HG02885 (cell line): ENCODE results near the gene DUSP7.

Experiments
- ATAC-seq: cut with Tn5 transposase; IDR thresholded peaks from one replicate; pipeline ENCODE4 v1.9.1; 2021; ENCODE audit warnings: mild to moderate bottlenecking; ENCODE audit not compliant: unreplicated experiment, poor library complexity

The DUSP7 gene

DNA sequence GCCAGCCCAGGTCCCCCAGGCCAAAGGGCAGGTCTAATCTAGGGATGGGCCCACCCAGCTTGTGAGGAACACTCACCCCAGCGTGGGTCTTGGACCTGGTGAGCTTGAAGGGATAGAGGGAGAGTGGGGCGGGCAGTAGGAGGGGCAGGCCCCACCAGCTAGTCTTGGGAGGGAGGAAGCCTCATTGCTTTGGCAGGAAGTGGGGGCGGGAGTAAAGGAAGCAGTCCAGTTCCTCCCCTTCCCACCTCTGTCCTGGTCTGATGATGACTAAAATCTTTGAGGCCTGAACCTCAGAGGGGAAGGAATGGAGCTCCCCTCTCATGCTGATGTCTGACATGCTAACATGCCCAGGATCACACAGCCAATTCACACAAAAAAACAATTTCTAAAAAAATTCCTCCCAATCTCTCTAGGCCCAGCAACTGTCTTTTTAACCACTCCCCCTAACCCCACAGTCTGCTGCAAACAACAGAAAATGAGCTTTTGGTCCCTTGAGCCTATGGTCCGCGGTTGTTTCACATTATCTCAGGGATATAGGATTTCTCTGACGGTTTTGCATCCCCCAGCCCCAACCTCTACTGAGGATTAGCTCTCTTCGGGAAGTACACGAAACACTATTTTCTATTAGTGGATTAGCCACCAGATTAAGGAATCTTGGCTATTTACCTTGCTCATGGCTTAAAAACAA is 30.7 kb upstream of the DUSP7 start:
- ATAC-seq: no peak

DNA sequence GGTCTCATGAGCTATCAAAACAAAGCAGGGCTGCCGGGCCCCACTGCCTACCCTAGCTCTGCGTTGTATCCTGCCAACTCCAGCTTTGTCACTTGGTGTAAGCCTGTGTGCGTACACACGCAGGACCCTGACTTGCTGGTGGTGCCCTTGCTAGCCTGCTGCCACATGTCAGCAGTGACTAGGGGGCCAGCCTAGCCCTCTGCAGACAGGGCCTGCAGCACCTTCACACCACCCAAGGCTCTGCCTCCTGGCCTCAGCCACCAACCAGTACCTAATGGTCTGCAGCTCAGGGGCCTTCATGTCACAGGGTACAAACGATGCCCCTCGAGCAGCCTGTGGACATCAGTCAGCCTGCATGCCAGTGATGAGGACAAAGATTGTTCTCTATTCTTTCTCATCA is 30.1 kb upstream of the DUSP7 start:
- ATAC-seq: no peak

DNA sequence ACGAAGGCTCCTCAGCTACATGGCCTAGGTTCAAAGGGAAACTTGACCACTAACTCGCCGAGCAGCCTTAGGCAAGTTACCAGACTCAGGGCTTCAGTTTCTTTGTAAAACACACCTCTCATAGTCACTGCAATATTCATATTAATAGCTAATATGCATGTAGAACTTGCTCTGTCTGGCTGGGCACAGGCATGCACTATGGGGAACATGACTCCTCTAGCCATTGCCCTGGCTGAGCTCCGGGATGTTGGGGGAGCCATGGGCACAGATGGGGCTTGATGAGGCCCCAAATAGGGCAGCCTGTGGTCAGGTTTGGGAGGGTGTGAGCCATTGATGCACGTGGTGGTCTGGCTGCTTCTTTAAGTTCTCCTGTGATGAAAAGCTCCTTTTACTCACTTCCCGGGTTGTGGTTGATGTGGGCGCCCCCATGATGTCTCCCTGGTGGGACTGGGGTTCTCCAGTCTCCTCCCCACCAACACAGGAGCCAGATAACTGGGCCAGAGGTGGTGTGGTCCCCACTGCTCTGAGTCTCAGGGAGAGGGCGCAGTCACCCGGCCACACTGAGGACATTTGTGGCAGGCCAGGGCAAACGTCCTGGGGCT is 29.4 kb upstream of the DUSP7 start:
- ATAC-seq: no peak

DNA sequence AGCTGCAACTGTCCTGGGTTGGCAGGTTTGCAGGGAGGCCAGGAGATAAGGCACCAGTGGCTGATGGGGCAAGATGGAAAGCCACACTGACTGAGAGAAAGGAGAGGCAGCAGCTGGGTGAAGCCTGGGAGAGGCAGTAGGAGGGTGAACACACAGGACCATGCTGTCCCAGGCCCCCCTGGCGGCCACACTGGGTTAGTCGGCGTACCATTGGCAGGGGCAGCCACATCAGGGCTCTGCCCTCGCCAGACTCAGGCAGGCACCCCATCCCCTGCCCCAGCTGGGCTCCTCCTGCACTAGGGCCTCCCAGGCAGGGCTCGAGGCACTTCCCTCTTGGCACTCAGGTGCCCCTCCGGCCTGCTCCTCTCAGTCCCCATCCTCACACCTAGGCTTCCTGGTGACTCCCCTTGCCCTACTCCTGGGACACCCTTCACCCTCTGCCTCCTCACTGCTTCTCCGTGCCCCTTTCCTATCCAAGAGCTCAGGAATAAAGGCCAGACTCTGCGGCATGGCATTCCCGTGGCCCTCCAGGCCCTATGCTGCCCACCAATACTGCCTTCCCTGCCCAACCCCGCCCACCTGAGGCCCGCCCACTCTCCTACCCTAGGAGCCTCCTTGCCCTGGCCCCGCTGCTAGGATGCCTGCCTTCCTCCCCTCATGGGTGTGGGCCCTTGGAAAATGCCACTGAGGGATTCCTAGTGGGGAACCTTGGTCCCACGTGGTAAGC is 28.7 kb upstream of the DUSP7 start:
- no peak for ATAC-seq

DNA sequence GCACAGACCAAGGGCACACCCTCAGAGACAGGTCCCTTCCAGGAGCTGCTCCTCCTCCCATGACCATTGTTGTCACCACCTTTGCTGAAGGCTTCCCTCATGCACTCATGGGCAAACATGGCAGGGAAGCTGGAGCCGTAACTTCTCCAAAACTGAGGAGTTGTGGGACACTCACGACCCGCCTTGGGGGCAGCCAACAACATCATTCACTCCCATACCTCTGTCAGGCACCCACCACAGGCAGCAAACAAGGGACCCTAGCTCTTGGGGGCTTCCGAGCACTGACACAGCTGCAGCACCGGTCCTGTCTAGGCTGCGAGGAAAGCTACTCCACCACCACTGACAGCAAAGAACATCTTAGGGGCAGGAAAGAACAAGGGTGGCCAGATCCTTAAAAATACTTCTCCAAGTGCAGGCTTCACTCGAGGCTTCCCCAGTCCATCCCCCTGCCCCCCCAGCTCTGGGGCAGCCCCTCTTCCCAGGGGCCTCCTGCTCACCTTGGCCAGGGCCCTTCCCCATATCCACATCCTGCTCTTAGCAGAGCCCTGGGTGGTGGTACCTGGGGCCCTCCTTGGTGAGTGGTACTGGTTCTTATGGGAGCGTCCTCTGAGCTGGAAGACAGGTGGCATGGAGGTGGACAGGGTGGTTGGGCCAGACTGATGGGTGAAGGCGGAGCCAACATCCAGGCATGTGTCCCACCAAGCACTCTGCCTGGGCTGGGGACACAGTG is 28.0 kb upstream of the DUSP7 start:
- ATAC-seq: no peak

DNA sequence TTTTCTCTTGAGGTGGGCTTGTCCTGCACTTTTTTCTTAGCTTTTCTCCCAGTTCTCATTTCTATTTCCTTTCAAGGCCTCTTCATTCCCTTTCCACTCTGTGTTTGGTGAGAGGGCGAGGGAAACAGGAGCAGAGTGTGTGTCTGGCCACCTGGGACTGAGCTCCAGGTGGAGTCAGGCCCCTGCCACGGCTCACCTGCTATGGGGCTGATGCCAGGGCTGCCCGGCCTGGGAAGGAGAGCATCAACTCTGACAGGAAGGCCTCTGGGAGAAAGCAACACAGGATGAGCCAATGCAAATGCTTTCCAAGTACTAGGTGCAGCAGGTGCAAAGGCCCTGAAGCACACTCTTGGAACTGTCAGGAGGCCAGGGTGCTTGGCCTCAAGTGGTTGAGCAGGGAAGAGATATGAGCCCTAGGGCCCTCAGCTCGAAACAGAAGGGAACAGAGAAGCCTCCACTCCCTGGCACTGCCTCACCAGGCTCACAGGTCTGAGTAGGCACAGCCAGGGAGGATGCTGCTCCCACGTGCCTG is 27.3 kb upstream of the DUSP7 start:
- ATAC-seq: no peak

DNA sequence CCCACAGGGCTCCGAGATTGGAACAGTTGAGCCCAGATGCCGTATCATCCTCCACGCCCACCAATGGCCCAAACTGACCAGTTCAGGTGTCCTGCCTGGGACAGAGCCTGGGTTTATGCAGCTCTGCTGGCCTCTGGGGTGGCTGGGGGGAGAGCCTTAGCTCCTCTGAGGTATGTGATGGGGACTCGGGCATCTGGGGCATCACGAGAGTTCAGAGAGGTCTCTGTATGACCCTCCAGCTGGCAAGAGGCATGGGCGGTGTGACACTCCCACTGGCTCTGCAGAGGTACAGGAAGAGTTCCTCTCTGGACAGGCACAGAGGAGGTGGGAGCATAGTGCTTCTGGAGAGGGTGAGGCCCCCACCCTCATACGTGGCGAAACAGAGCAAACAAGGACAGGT is 26.6 kb upstream of the DUSP7 start:
- no peak for ATAC-seq

DNA sequence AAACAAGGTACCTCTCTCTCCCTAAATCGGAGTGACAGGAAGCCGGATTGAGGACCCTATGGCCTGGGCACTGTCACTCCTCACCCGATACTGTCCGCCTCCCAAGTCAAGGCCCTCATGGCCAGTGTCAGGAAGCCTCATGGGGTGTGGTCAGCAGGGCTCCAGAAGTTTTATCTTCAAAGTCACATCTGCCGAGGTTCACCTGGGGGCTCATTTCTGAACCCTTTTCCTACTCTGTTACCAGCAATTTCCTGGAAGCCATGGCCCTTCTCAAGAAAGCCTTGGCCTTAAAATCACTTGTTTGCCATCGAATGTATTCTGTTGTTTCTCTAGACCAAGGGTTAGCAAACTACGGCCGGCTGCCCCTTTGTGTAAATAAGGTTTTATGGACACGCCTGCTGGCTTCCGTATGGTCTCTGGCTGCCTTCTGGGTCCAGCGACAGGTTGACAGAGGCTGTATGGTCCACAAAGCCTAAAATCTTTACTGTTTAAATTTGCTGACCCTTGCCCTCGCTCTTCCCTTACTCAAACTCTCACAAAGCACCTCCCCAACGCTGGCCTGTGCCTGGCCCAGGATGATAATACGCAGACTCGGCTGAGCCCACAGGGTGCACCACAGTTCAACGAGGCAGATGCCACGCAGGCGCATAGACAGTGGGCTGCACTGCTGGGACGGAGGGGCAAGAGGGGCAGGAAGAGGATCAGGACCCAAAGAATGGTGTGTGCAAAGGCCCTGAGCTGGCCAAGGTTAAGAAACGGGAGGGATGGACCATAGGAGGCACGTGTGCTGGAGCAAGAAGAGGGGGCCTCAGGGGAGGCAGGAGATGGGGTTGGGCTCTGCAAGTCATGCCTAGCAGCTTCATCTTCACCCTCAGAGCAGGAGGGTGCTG is 24.7 kb upstream of the DUSP7 start:
- no peak for ATAC-seq

DNA sequence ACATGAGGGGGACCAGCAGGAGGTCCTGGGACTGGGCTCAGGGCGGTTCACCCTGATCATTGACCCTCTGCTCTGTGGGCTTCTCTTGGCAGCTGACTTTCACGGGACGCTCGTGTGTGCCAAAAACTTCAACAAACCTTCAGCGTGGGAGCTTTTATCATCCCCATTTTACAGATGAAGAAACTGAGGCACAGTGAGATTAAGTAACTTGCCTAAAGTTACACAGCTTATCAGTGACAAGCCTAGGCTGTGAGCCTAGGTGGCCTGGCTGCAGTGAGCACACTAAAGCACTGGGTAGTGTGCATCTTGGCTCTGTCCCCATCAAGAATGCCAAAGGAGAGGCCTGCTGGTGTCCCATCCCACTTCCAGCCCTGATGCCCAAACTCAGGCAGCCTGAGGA is 23.6 kb upstream of the DUSP7 start:
- ATAC-seq: no peak

DNA sequence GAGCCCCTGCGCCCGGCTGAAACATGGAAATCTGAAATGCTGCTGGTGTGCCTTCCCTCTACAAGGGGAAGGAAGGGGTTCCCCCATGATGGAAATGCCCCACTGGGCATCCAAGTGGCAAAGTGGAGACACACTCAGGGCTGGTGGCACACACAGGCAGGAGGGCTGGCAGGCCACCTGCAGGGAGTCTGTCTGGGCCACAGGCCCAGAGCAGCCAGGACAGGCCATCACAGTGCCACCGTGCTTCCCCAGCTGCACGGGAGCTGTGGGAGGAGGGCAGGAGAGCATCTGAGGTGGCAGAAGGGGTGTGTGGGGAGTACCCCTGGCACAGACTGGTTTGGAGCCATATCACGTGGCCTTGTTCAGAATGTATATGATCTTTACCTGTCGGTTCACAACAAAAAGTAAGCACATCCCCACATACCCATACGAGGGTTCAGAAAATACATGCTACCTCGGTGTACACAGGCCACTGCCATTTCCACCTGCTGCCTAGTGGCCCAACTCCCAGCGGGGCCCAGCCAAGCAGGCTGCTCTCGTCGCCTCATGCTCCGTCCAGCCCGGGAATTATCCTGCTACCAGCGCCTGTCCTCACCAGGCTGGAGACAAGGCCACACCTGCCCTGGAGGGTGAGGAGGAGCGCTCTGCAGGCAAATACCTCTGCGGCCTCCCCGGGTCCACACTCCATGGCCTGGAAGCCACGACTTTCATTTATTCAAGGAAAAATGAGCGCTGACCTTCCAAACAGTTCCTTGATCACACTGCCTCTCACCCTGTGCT is 22.6 kb upstream of the DUSP7 start:
- no peak for ATAC-seq

DNA sequence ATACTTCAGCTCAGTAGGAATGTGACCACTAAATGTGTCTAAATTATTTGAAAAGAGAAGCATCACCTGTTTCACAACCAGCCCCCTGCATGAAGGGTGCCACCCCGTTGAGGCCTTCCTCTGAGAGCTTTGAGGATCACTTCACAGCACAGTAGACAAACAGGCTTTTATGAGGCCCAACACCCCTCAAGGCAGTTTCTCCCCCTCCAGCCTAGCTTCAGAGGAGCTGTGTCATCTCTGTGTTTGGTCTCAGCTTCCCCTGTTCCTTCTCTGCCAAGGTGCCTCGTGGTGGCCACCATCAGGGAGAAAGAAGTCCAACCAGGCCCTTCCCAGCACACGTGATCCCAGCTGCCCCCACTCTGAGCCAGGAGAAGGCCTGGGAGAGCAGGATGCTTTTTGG is 21.6 kb upstream of the DUSP7 start:
- no peak for ATAC-seq

DNA sequence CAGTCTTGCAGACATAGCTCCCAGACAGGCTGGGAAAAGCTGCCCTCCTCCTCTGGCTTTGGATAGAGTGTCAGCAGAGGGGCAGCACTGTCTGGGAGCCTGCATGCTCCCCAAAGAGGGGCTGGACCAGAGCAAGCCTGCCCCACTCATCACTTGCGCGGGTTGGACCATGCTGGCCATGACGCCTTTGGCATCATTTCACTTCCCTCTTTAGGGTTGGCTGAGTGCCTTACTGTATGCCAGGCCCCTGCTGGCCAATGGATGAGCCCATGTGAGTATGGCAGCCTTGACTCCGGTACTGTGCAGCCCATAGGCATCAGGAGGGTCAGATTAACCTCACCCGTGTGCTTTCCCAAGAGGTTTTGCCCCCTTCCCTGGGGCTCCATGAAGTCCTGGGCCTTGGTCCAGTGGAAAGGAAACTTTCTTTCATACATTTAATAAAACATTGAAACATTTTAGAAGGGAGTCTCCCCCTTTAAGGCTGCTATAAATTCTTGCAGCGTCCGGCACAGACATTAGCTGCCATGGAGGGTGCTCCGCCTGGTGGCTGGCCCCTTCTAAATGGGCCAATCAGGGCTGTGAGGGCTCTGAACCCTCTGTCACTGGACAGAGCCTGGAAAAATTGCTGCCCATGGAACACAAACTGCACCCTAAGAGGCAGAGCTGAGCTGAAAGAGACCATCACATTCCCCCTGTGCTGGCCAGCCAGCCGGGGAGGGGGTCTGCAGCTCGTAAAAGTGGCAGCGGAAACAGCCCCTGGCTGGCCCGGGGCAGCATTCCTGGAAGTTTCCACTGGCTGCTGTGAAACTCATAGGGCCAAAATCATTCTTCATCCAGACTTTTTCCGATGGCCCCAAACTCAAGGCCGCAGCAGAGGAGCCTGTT is 20.8 kb upstream of the DUSP7 start:
- no peak for ATAC-seq

DNA sequence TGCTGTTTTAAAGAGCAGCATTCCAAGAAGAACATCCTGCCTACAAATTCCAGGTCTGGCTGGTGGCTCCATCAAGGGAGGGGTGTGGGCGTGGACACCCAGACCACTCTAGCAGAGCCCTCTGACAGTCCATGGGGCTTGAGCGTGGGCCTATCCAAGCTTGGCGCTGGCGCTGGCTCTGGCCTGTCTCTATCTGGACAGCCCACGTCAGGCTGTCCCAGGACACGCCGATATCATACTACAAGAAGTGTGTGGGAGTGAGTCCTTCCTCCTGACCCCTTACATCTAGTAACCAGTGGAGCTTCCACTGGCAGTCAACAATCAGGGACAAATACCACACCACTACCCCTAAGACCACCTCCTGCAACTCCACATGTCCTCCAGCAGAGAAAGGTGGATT is 17.1 kb upstream of the DUSP7 start:
- no peak for ATAC-seq

DNA sequence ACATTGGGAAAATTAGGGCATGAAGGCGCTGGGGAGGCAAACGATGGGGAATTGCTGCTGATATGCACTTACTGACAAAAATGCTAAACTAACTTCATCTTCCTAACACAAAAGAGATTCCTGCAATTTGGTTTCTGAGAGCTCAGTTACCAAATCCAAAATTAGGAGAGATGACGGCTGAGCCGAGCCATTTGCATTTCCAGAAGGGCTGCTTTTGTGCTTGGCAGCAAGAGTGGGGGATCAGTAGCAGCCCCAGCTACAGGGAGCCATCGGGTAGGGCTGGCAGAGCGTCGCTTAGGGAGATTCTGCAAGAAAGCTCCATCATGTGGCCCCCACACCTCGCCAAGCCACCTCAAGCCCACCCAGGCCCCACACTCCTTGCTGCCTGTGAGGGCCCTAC is 16.1 kb upstream of the DUSP7 start:
- ATAC-seq: no peak

DNA sequence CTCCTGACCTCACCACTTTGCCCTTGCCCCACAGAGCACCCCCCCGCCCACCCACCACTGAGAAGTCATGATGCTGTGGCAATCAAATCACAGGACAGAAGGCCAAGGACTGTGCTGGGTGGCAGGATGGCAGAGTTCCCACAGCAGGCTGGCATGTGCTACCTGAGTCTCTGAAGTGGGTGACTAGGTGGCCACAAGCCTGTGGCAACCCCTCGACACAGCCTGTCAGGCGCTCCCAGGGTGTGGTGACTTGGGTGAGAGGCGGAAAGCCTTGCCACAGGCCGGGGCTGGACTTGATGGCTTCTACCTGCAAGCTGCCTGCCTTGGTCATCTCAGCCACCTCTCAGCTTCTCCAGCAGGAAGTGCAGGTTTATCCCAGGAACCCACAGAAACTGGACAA is 15.6 kb upstream of the DUSP7 start:
- no peak for ATAC-seq

DNA sequence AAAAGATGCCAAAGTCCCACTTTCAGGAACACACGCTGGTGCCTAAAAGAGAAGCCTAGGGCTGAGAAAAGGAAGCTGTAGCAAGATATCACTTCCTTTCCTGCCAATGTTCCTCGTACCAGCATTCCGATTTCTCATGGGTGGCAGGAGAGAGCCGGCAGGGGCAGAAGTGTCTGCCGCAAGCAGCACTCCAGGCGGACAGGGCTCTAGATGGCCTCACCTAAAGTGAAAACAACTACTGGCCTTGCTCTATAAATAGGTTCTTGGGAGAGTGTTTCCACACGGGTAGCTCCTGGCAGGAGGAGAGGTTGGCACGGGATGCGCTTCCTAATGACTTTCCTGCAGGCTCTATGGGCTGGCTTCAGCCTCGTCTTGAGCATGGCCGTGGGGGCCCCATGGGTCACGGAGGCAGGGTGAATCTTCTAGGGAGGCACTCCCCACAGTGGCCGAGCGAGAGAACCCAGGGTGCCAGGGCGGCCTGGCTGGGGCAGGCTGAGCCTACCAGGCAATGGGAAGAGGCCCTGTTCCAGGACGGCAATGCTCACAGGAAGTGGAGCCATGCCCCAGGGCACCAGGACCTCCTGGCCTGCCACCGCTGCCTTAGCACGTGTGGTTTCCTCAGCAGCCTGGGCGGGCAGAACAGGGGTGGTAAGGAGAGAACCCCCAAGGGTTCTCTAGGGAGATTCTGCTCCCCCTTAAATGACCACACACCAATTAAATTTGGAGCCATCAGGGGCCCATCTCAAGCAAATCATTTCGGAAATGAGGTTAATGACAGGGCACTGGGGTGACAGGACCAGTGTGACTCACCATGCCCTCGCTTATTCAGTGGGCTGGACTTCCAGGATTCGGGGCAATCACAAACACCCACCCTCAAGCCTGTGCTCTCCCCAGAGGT is 14.6 kb upstream of the DUSP7 start:
- no peak for ATAC-seq

DNA sequence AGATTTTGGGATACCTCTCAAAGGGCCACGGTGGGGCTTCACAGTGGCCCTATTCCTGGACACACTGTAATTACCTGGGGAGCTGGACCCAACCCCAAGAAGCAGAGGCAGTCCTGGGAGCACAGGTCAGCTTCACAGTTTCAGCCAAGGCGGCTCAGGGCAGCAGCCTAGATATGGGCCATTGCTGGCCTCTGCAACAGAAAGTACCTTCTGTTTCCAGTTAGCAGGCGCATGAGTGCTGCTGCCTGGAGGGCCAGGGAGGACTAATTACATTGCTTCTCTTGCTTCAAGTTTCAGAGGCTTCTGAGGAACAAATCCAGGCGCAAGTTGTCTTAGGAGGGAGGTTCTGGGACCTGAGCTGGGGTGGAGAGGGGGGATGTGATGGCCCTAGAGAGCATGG is 13.5 kb upstream of the DUSP7 start:
- ATAC-seq: no peak
